Lower lobe of right lung (tissue), 2 donors: ENCODE measurements around the gene OMD. TPM values are rescaled to one million over a fixed set of nuclear protein-coding genes. Genes with fewer than 3 reads are reported as not detected.

Experiments
- ATAC-seq, 2 donors: fragments of 200-7000 bp; cut with Tn5 transposase; one replicate each; pipeline ENCODE4 v1.9.1; 2020 to 2022; ENCODE audit warnings: mild to moderate bottlenecking in 2 of 2, moderate library complexity in 2 of 2
- DNase-seq: peaks from one replicate; pipeline ENCODE4 v3.0.0-alpha.2; 2020
- H3K27ac ChIP-seq: fragments of 200-600 bp; one replicate; pipeline ENCODE4 v1.8.0; 2022
- H3K27me3 ChIP-seq: fragments of 200-600 bp; one replicate; pipeline ENCODE4 v1.8.0; 2022; ENCODE audit warnings: low read depth
- H3K36me3 ChIP-seq: fragments of 200-600 bp; one replicate; pipeline ENCODE4 v1.8.0; 2022; ENCODE audit warnings: mild to moderate bottlenecking
- H3K4me1 ChIP-seq: fragments of 200-600 bp; one replicate; pipeline ENCODE4 v1.8.0; 2022
- H3K4me3 ChIP-seq: fragments of 200-600 bp; one replicate; pipeline ENCODE4 v1.8.0; 2022; ENCODE audit warnings: mild to moderate bottlenecking
- H3K9me3 ChIP-seq: fragments of 200-600 bp; one replicate; pipeline ENCODE4 v1.8.0; 2022
- CTCF ChIP-seq: fragments of 200-600 bp; IDR thresholded peaks from one replicate; pipeline ENCODE4 v1.8.0; 2022; ENCODE audit warnings: antibody characterized with exemption, mild to moderate bottlenecking
- intact Hi-C: fragments of 100-400 bp; cut with DNase I; formaldehyde crosslinking; loops from one replicate; pipeline ENCODE4 v1.11.0; 2022
- total RNA-seq: library from RNA; stranded (reverse); fragmentation: NEBNext Ultra II Directional; extraction: Animal tissue kit (Norgen Biotek cat#: 25700); gene quantifications from one replicate; pipeline ENCODE4 v1.2.1, GENCODE V29; 2021
- donor health status: DM: no; HTN: yes; CAD: no; lungs with severe emphysema.

OMD gene
- total RNA-seq, 1 donor from 2014 or later = 4.1 TPM

- DNase-seq (no peak), ATAC-seq (no peak)
- Histone ChIP-seq H3K27me3 (no peaks in the 10 kb centered on the region), H3K4me1 (peaks cover 11% of the 10 kb centered on the region), H3K4me3 (peak within 1 kb of the TSS; percentile 6), H3K27ac (no peak within 1 kb of the TSS), H3K36me3 (no peaks in the 10 kb centered on the region), H3K9me3 (no peaks in the 10 kb centered on the region)
- TF ChIP-seq CTCF = no peak
- intact Hi-C loops = no loop called here
These were observed 20.0 kb downstream of the OMD start, which contains the start of gene OGN for GRCh38 chr9:92404042-92404836. Gene OGN, minus strand, starts transcription at chr9:92404578. Its CDS starts 1,171 bp downstream, at chr9:92403407.

GRCh38 chr9:92402826-92403745 lies 21.2 kb downstream of the OMD start:
- Histone ChIP-seq H3K4me3 (peak overlapping the region; percentile 6), H3K4me1 (peaks cover 11% of the 10 kb centered on the region), H3K36me3 (no peaks in the 10 kb centered on the region), H3K9me3 (no peaks in the 10 kb centered on the region), H3K27ac (no peak overlapping the region), H3K27me3 (no peaks in the 10 kb centered on the region)
- TF ChIP-seq CTCF = no peak
- intact Hi-C loops = no loop called here
- DNase-seq (no peak), ATAC-seq (no peak)

- peaks cover 11% of the 10 kb centered on the region for H3K4me1 ChIP-seq
- intact Hi-C loops = no loop called here
These were observed 21.9 kb downstream of the OMD start for GRCh38 chr9:92402360-92402759.

GRCh38 chr9:92397853-92398252 lies 26.4 kb downstream of the OMD start:
- H3K4me1 ChIP-seq = no peaks in the 10 kb centered on the region
- ATAC-seq = no peak
- DNase-seq = no peak
- no peaks in the 10 kb centered on the region for H3K27me3 ChIP-seq
- no peaks in the 10 kb centered on the region for H3K9me3 ChIP-seq
- intact Hi-C loops = no loop called here
- no peak overlapping the region for H3K27ac ChIP-seq
- no peak overlapping the region for H3K4me3 ChIP-seq
- no peaks in the 10 kb centered on the region for H3K36me3 ChIP-seq
- no peak for TF ChIP-seq CTCF

More at GRCh38 chr9:92402360-92402759, 21.9 kb downstream of the OMD start:
- Histone ChIP-seq H3K9me3 (no peaks in the 10 kb centered on the region), H3K4me3 (no peak overlapping the region), H3K27ac (no peak overlapping the region), H3K27me3 (no peaks in the 10 kb centered on the region), H3K36me3 (no peaks in the 10 kb centered on the region)
- ATAC-seq (no peak), DNase-seq (no peak)
- TF ChIP-seq CTCF = no peak

- no peaks in the 10 kb centered on the region for H3K9me3 ChIP-seq
These were observed 28.7 kb downstream of the OMD start for GRCh38 chr9:92395617-92396016.

More at GRCh38 chr9:92395617-92396016, 28.7 kb downstream of the OMD start:
- TF ChIP-seq CTCF = no peak
- Histone ChIP-seq H3K27me3 (no peaks in the 10 kb centered on the region), H3K4me3 (no peak overlapping the region), H3K4me1 (no peaks in the 10 kb centered on the region), H3K27ac (no peak overlapping the region), H3K36me3 (no peaks in the 10 kb centered on the region)
- DNase-seq = no peak
- intact Hi-C loops = no loop called here
- no peak for ATAC-seq
